HFFc6 (cell line): ENCODE data around the gene CTDSP2. TPM values are rescaled to one million over a fixed set of nuclear protein-coding genes. Genes with fewer than 3 reads are reported as not detected.
"Not testable (repeated sequence)": the region's sequence is repeated elsewhere in the genome, so short reads cannot be mapped to it uniquely, and the experiment has no call there.

ENCODE experiments used
- DNase-seq: peaks from one replicate; pipeline ENCODE4 v3.0.0-alpha.2; 2018
- H3K27ac Mint-ChIP-seq: 2 replicates; pipeline ENCODE4 v1.8.0; 2020; ENCODE audit warnings: mild to moderate bottlenecking, mixed read lengths
- H3K27me3 Mint-ChIP-seq: 2 replicates; pipeline ENCODE4 v1.8.0; 2021; ENCODE audit warnings: mild to moderate bottlenecking, moderate library complexity, mixed read lengths; ENCODE audit not compliant: insufficient read depth
- H3K36me3 Mint-ChIP-seq: 2 replicates; pipeline ENCODE4 v1.8.0; 2021; ENCODE audit warnings: low read depth, mixed read lengths
- H3K4me1 Mint-ChIP-seq: 2 replicates; pipeline ENCODE4 v1.8.0; 2020; ENCODE audit warnings: low read depth, mixed read lengths
- H3K4me3 Mint-ChIP-seq: 2 replicates; pipeline ENCODE4 v1.8.0; 2020; ENCODE audit warnings: mild to moderate bottlenecking, moderate library complexity, mixed read lengths
- H3K9me3 Mint-ChIP-seq: 2 replicates; pipeline ENCODE4 v1.8.0; 2020; ENCODE audit warnings: mild to moderate bottlenecking, mixed read lengths
- total RNA-seq, 6 experiments: library from RNA; stranded (reverse); fragmentation: NEBNext Ultra II Directional; extraction: Animal tissue kit (Norgen Biotek cat#: 25700); gene quantifications; 2 replicates in 1 of 6; 3 replicates in 5 of 6; pipeline ENCODE4 v1.2.3, GENCODE V29; 2021
- TF ChIP-seq, protein P1 (sequence below): fragments of 200-600 bp; sonication (generic); IDR thresholded peaks from 2 replicates; pipeline ENCODE4 v1.5.0; 2021; ENCODE audit warnings: antibody characterized with exemption, mild to moderate bottlenecking

The CTDSP2 gene
- total RNA-seq, 6 experiments from 2014 or later, result 99.2 to 128 (median 111) TPM

GRCh38 chr12:57822392-57823130, 24.0 kb downstream of the CTDSP2 start:
- H3K36me3 Mint-ChIP-seq, result peaks cover 33% of the 10 kb centered on the region
- H3K4me3 Mint-ChIP-seq, result no peak overlapping the region
- TF ChIP-seq, protein P1, sequence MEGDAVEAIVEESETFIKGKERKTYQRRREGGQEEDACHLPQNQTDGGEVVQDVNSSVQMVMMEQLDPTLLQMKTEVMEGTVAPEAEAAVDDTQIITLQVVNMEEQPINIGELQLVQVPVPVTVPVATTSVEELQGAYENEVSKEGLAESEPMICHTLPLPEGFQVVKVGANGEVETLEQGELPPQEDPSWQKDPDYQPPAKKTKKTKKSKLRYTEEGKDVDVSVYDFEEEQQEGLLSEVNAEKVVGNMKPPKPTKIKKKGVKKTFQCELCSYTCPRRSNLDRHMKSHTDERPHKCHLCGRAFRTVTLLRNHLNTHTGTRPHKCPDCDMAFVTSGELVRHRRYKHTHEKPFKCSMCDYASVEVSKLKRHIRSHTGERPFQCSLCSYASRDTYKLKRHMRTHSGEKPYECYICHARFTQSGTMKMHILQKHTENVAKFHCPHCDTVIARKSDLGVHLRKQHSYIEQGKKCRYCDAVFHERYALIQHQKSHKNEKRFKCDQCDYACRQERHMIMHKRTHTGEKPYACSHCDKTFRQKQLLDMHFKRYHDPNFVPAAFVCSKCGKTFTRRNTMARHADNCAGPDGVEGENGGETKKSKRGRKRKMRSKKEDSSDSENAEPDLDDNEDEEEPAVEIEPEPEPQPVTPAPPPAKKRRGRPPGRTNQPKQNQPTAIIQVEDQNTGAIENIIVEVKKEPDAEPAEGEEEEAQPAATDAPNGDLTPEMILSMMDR, result no peak
- no peaks in the 10 kb centered on the region for H3K9me3 Mint-ChIP-seq
- peaks cover 10% of the 10 kb centered on the region for H3K4me1 Mint-ChIP-seq
- DNase-seq, result no peak
- no peaks in the 10 kb centered on the region; the same call in none of the 2 replicates for H3K27me3 Mint-ChIP-seq
- no peak overlapping the region for H3K27ac Mint-ChIP-seq

DNA sequence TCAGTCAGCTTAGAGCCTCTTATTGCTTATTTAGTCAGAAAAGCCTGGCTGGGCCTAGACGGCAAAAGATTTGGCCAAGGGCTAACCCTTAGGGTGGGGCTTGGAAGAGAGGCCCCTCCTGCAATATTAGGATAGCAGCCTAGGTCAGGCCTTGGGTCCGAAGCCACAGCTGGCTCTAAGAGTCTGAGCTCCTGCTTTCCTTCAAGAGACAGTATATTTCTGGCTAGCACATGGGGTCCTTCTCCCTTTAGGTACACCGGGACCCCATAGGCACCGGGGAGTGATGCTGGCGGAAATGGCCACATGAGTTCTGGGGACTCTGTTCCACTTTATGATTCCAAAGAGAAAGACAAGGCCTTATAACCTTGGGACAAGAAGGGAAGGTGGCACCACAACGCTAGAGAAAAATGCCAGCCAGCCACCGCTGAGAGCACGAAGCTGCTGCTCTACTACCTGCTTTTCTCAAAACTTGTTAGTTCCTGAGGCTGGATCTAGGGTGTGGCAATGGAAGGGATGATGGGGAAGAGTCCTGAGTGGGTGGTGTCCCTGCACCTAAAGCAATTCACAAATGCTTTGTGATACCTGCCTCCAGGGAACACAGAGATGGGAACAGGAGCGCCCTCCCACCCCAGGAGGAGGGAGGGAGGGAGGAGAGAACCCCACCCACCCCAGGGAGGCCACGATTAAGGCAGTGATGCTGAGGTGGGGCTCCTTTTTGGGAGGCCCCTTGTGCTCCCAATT, 24.9 kb downstream of the CTDSP2 start:
- Mint-ChIP-seq H3K4me1 (peaks cover 14% of the 10 kb centered on the region), H3K36me3 (peaks cover 33% of the 10 kb centered on the region), H3K4me3 (no peak overlapping the region), H3K27me3 (no peaks in the 10 kb centered on the region; the same call in none of the 2 replicates), H3K9me3 (no peaks in the 10 kb centered on the region), H3K27ac (no peak overlapping the region)
- DNase-seq, result no peak
- TF ChIP-seq, protein P1, result no peak

DNA sequence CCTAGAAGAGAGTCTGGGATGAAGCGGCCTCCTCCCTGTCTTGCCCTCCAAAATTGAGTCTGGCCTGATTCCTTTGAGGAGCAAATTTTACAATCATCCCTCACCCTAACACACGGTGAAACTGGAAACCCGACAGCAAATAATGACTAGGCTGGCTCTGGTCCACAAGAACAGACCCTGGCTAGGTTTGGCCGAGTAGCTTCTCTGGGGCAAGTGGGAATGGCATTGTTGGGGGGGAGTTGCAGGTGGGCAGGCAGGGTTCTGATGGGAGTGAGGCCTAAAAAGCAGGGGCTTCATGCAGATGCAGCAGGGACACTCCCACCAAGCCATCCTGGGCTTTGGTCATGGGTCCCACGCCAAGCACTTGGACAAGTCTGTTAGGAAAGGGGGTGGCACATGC, 25.5 kb downstream of the CTDSP2 start:
- not testable (repeated sequence) for DNase-seq, H3K27me3 Mint-ChIP-seq, H3K9me3 Mint-ChIP-seq, H3K4me3 Mint-ChIP-seq
- peak overlapping the region; percentile 13; the same call in 1 of the 2 replicates for H3K27ac Mint-ChIP-seq
- peaks cover 30% of the 10 kb centered on the region for H3K36me3 Mint-ChIP-seq
- peaks cover 19% of the 10 kb centered on the region for H3K4me1 Mint-ChIP-seq

DNA sequence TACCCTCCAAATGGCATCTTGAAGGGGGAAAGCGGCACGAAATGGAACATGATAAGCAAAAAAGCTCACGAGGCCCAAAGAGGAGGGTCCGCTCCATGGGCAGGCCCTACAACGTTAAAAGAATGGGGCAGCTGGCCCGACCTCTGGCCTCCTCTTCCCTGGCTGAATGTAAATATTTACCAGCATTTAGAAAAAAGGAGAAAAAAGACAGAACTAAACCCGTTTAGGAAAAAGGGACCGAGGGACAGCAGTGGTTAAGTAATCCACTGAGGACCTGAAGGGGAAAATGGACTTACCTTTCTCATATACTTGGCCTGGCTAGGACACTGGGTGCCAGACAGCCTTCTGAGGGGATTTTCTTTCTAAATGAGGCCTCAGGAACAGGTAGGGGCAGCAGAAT, 26.4 kb downstream of the CTDSP2 start:
- Mint-ChIP-seq H3K4me1 (peaks cover 19% of the 10 kb centered on the region), H3K36me3 (peaks cover 21% of the 10 kb centered on the region)
- not testable (repeated sequence) for H3K4me3 Mint-ChIP-seq, H3K27ac Mint-ChIP-seq, DNase-seq, H3K9me3 Mint-ChIP-seq, H3K27me3 Mint-ChIP-seq

- DNase-seq, H3K27ac Mint-ChIP-seq, H3K27me3 Mint-ChIP-seq, H3K4me3 Mint-ChIP-seq, H3K9me3 Mint-ChIP-seq, H3K36me3 Mint-ChIP-seq: not testable (repeated sequence)
- peaks cover 19% of the 10 kb centered on the region for H3K4me1 Mint-ChIP-seq
These were observed 28.6 kb downstream of the CTDSP2 start for GRCh38 chr12:57817990-57818331.

- no peak for DNase-seq
- Mint-ChIP-seq H3K36me3 (peaks cover 4% of the 10 kb centered on the region; the same call in 1 of the 2 replicates), H3K4me1 (peaks cover 19% of the 10 kb centered on the region), H3K9me3 (no peaks in the 10 kb centered on the region), H3K4me3 (no peak overlapping the region), H3K27me3 (no peaks in the 10 kb centered on the region; the same call in none of the 2 replicates), H3K27ac (no peak overlapping the region)
- TF ChIP-seq, protein P1, result no peak
These were observed 29.1 kb downstream of the CTDSP2 start for GRCh38 chr12:57817261-57817989.

DNA sequence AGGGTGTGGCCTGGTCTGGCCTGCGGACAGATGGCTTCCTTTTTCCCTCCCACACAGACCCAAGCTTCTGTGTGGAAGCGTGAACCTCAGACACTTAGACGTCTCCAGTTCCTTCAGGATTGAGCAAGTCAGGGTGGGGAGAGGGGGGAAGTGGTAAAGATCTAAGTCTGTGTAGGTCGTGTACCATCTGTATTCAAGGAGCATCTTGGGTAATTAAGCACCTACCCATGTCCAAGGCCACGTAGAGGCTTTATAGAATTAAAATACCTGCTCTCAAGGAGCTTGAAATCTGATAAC, 29.7 kb downstream of the CTDSP2 start:
- H3K9me3 Mint-ChIP-seq, result no peaks in the 10 kb centered on the region
- TF ChIP-seq, protein P1, result no peak
- no peaks in the 10 kb centered on the region; the same call in 1 of the 2 replicates for H3K27me3 Mint-ChIP-seq
- DNase-seq, result no peak
- H3K4me1 Mint-ChIP-seq, result peaks cover 19% of the 10 kb centered on the region
- H3K27ac Mint-ChIP-seq, result no peak overlapping the region
- H3K4me3 Mint-ChIP-seq, result no peak overlapping the region
- no peaks in the 10 kb centered on the region; the same call in 1 of the 2 replicates for H3K36me3 Mint-ChIP-seq
